ENCODE results near the gene TEN1.
"Not testable (repeated sequence)": the region's sequence is repeated elsewhere in the genome, so short reads cannot be mapped to it uniquely, and the experiment has no call there.

TEN1 gene

DNA sequence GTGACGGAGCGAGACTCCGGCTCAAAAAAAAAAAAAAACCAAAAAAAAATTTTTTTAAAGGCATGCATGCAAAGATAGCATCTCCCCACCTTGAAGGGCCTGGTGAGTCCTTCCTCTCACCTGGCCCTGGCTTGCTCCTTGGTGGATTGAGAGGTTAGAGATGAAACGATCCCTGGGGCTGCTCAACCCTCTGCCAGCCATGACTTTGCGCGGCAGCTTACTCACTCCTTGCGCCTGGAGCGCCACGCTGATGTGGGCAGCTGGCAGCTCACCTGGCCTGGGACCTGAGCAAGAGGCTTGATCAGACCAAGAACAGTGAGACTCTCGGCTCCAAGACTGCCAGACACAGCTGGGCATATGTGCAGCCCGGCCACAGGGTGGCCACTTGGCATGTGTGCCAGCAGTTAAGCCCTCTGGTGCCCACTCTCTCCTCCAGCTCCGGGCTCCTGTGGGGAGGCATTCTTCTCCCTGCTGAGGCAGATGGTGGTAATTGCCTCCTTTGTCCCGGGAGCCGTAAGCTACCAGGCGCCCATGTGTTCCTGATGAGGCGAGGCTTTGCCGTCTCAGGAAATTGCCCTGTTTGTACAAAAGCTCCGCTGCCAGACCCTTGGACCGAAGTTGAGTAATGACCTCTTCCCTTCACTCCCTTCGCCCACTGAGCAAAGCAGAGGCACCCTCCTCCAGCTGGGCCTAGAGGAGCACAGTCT is 53.2 kb downstream of the TEN1 start:
- DNase-seq = no peak

DNA sequence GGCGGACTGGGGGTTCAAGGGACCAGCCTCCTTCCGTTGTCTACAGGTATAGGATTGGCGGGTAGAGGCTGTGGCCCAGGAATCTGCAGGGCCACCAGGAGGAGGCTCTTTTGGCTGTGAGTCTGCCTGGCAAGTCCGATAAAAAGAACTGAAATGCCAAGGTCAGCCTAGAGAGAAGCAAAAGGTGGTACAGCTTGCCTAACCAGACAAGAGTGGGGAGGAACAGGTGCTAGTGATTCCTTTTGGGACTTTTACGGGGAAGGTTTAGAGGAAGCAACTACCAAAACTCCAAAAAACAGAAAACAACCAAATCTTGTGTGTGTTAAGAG is 53.7 kb downstream of the TEN1 start:
- DNase-seq = no peak

DNA sequence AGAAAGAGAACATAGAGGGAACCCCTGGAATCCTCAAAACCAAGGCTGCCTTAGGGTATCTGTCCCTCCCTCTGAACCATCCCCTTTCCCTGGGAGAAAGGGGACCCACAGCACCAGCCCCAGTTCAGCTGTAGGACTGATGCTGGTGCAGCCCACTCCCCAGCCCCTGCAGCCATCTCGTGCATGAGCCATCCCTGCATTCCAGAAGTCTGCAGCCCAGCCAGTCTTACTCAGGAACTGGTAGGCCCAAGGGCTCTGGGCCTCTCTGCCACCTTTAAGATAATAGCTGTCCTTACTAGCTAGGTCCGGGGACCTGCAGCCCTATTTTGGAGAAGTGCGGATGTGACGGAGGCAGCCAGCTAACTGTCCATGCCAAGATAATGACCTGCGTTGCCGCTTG is 54.1 kb downstream of the TEN1 start:
- DNase-seq = no peak

GRCh38 chr17:76034428-76035350 is 55.6 kb downstream of the TEN1 start:
- DNase-seq = no peak

- DNase-seq = no peak
Observed at GRCh38 chr17:76036497-76037261, 57.6 kb downstream of the TEN1 start.

GRCh38 chr17:76038050-76038449 is 59.0 kb downstream of the TEN1 start:
- no peak for DNase-seq

DNA sequence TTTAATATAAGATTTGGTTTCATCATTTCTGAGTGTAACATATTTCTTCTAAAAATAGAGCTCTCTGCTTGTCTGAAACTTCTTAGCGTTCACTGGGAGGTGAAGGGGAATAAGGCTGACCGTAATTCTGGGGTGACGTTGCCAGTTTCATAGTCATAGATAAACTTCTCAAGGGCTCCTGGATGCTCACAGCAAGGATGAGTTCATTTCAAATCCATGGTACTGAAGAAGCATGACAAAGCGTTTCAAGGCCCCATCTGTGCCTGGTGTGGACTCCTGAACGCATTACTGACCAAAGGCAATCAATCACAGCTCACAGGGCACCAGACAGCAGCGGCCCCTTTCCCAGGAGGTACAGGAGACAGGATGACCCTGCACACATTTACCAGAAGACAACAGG is 60.1 kb downstream of the TEN1 start:
- DNase-seq = no peak

DNA sequence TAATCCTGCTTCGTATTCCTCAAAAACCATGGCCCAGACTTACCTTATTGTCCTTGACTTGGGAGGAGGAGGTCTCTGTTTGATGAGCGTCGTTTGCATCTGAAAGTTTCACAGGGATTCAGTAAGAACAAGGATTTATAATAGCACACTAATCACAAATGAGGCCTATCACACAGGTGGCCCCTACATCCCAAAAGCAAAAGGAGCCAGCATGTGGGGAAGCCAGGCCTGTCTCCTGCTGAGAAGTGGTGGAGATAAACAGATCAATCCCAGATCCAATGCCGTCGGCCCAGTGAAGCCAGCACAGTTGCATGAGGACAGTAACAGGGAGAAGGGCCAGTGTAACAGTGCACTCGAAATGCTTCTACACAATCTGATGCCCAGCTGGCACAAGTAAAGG is 61.3 kb downstream of the TEN1 start:
- no peak for DNase-seq

GRCh38 chr17:76042868-76043267 is 63.8 kb downstream of the TEN1 start:
- DNase-seq = not testable (repeated sequence)

- not testable (repeated sequence) for DNase-seq
Observed at GRCh38 chr17:76044475-76045007, 65.5 kb downstream of the TEN1 start.

DNA sequence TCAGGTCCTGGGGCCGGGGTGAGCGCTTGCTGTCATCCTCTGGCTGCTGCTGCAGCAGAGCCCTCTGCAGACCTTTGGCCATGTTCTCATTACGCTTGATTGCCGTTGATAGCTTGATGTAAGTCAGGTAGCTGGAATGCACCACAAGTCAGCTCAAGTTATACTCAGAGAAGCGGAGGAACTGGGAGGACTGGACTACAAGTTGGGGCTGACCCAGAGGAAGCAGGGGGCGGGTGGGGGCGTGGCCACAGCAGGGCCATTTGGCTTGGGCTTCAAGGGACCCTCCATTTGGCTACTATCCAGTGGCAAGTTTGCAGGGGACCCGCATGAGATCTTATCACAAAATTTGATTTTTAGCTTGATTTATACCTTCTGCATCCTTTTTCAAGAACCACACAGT is 67.0 kb downstream of the TEN1 start:
- no peak for DNase-seq

DNA sequence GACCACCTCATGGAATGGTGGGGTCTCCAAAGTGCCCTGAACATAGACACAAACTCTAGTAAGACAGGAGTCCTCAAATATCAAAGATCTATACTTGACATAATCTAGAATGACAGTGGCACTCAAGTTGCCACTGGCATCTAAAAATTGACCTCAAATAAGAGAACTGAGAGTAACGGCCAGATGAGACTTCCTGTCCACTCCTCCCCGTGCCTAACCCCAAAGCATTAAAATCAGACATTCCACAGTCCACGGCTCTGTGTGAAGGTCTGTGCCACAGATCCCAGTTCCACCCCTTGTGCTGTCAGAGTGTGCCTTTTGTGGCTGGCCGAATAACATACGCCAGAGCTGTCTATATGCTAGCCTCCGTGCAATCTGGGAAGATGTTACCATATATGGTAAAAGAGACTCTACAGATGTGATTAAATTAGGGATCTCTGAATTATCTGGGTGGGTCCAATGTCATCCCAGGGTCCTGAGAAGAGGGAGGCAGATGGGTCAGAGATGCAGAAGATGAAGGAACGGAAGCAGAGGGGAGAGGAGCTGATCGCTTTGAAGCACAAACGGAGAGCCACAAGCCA is 69.1 kb downstream of the TEN1 start:
- no peak for DNase-seq

DNA sequence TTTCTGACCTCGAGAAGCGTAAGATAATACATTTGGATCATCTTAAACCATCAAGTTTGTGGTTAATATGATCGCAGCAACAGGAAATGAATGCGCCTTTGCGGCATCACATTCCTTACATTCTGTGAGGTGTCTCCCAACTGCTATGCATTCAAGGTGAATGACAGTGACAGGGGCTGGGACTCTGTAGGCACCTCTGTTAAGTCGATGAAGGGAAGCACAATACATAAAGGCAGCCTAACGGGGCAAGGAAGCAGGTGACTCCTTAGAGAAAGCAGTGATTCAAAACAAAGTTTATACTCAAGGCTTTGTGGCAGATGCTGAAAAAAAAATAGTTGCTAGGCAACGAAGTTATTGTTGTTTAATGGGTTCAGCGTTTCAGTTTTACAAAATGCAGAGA is 69.7 kb downstream of the TEN1 start:
- no peak for DNase-seq

- no peak for DNase-seq
Observed at GRCh38 chr17:76049239-76049638, 70.2 kb downstream of the TEN1 start.

DNA sequence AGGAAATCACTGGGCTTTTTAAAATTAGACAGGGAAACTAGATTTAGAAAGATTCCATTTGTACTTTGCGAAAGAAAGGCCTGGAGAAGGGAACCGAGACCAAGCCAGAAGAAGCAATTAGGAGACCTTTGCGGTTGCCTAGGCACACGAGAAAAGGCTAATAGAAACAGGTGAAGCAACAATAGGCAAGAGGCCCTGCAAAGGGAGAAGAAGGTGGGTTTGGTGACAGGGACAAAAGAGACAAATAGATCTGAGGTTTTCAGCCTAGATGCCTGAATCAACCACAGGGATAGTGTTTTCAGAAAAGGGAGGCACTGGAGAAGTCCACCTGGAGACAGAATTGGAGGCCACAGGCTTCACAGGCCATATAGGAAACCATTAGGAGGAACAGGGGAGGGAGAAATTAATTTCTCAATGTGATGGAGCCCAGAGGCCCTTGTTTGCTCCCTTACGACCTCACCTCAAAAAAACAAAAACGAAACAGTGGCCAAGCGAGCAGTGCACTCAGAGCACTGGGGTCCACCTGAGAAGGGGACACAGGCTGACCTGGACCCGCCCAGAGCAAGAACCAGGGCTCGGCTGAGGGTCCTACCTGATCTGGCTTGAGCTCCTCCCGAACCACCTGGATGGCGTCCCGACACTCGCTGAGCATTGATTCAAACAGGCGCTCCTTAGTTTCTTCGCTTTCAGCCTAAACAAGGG is 70.9 kb downstream of the TEN1 start:
- no peak for DNase-seq

All from activated naive CD4-positive, alpha-beta T cell treated with anti-CD3 and anti-CD28 coated beads, Interleukin-2, amount 50 U/mL, for 16 hours (primary cell).